Measurements from ENCODE around the gene RIN2. TPM values are rescaled to one million over a fixed set of nuclear protein-coding genes. Genes with fewer than 3 reads are reported as not detected.
A peak's percentile ranks its signal among the peaks of the same experiment; 100 is the strongest.

The RIN2 gene
- total RNA-seq, 2 experiments from 2014 or later, result 0.17 to 0.33 TPM

DNA sequence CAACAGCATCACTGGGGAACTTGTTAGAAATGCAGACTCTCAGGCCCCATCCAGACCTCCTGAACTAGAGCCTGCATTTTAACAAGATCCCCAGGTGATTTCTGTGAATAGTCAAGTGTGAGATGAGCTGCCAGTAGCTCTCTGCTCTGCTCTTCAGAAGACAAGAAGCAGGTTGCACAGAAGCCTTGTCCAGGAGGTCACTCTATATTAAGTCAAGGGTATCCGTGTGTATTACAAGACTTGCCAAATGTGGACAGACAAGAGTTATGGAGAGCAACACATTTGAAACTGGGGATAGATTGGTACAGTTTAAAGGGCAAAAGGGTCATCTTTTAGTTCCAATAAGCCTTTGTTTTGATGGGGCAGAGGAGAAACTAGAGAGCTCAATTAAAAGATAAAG is 23.2 kb upstream of the RIN2 start:
- DNase-seq (no peak), ATAC-seq (ENCODE audit: poor library complexity) (no peak)
- intact Hi-C loops (cut with DNase I, micrococcal nuclease), result no loop called here
- TF ChIP-seq CTCF (IDR thresholded peaks at IDR 0.05), result no peak
- H3K27ac Mint-ChIP-seq, result no peak overlapping the region
- no peaks in the 10 kb centered on the region for H3K36me3 Mint-ChIP-seq (ENCODE audit: low read depth)
- H3K27ac ChIP-seq (ENCODE audit: low read depth in 1 of 2, low read length in 2 of 2), result no peak overlapping the region
- POLR2A ChIA-PET, result no interaction called here
- H3K27me3 ChIP-seq (ENCODE audit: control insufficient read depth in 1 of 2, insufficient read depth in 2 of 2, low read length in 2 of 2), result peaks cover 0 to 4% of the 10 kb centered on the region in 2 experiments
- H3K9me3 ChIP-seq (ENCODE audit: control insufficient read depth in 1 of 2, insufficient read depth in 1 of 2, low read length in 2 of 2), result no peaks in the 10 kb centered on the region
- H3K9me3 Mint-ChIP-seq, result no peaks in the 10 kb centered on the region
- H3K4me3 Mint-ChIP-seq, result no peak overlapping the region
- H3K27me3 Mint-ChIP-seq, result no peaks in the 10 kb centered on the region
- no peaks in the 10 kb centered on the region for H3K4me1 Mint-ChIP-seq (ENCODE audit: low read depth)
- no peaks in the 10 kb centered on the region for H3K4me1 ChIP-seq (ENCODE audit: insufficient read depth, low read length)
- H3K36me3 ChIP-seq (ENCODE audit: insufficient read depth, low read length), result no peaks in the 10 kb centered on the region
- no peak overlapping the region for H3K4me3 ChIP-seq (ENCODE audit: low read length)
- CTCF ChIA-PET, result no interaction called here

DNA sequence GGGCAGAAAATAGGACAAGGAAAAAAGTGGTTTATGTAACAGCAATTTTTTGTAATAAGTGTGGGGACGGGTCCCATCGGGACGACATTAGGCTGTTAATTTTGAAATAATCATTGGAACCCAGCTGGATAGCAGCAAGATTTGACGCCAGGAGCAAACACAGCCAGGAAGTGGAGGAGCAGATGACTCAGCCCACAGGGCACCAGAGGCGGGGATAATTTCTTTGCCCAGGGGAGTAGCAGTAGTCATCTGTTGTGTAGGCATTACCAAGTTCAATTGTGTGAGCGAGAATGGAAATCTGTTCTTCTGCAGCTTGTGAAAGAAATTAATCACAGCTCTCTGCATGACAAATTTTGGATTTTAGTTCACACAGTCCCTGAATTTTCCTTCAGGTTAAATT is 22.6 kb upstream of the RIN2 start:
- ATAC-seq (ENCODE audit: poor library complexity), result no peak
- POLR2A ChIA-PET, result no interaction called here
- H3K27me3 ChIP-seq (ENCODE audit: control insufficient read depth in 1 of 2, insufficient read depth in 2 of 2, low read length in 2 of 2), result peaks cover 0 to 4% of the 10 kb centered on the region in 2 experiments
- no peak overlapping the region for H3K27ac Mint-ChIP-seq
- CTCF ChIA-PET, result no interaction called here
- H3K27me3 Mint-ChIP-seq, result no peaks in the 10 kb centered on the region
- H3K4me1 ChIP-seq (ENCODE audit: insufficient read depth, low read length), result no peaks in the 10 kb centered on the region
- no peaks in the 10 kb centered on the region for H3K36me3 ChIP-seq (ENCODE audit: insufficient read depth, low read length)
- H3K9me3 ChIP-seq (ENCODE audit: control insufficient read depth in 1 of 2, insufficient read depth in 1 of 2, low read length in 2 of 2), result no peaks in the 10 kb centered on the region
- H3K4me3 ChIP-seq (ENCODE audit: low read length), result no peak overlapping the region
- no peak overlapping the region for H3K27ac ChIP-seq (ENCODE audit: low read depth in 1 of 2, low read length in 2 of 2)
- intact Hi-C loops (cut with DNase I, micrococcal nuclease), result no loop called here
- peak in 2 of 14 experiments; percentile 51 to 65 for DNase-seq
- no peak for TF ChIP-seq CTCF (IDR thresholded peaks at IDR 0.05)
- H3K4me3 Mint-ChIP-seq, result no peak overlapping the region
- H3K9me3 Mint-ChIP-seq, result no peaks in the 10 kb centered on the region
- no peaks in the 10 kb centered on the region for H3K36me3 Mint-ChIP-seq (ENCODE audit: low read depth)
- H3K4me1 Mint-ChIP-seq (ENCODE audit: low read depth), result no peaks in the 10 kb centered on the region

DNA sequence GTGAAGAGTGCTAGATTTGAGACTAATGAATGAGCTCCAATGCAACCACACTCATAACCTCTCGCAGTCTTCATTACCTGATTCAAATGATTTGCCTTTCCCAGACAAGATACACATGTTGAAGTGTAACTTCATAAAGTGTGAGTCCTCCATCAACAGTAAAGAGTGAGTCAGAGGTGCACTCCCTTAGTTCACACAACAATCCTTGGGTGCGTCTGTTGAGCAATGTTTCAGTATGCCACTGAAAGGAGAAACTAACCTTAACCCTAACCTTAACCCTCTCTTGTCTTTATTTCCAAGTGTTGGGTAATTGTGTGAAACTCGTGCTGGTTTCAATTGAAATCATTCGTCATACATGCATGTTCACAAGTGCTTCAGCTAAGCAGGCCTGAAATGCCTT is 21.0 kb upstream of the RIN2 start:
- Mint-ChIP-seq H3K27ac (no peak overlapping the region), H3K4me1 (ENCODE audit: low read depth) (no peaks in the 10 kb centered on the region), H3K36me3 (ENCODE audit: low read depth) (no peaks in the 10 kb centered on the region), H3K4me3 (no peak overlapping the region), H3K9me3 (no peaks in the 10 kb centered on the region), H3K27me3 (peaks cover 10% of the 10 kb centered on the region)
- ChIA-PET POLR2A (no interaction called here), CTCF (no interaction called here)
- Histone ChIP-seq H3K27ac (ENCODE audit: low read depth in 1 of 2, low read length in 2 of 2) (no peak overlapping the region), H3K27me3 (ENCODE audit: control insufficient read depth in 1 of 2, insufficient read depth in 2 of 2, low read length in 2 of 2) (peaks cover 0 to 2% of the 10 kb centered on the region in 2 experiments), H3K4me1 (ENCODE audit: insufficient read depth, low read length) (no peaks in the 10 kb centered on the region), H3K9me3 (ENCODE audit: control insufficient read depth in 1 of 2, insufficient read depth in 1 of 2, low read length in 2 of 2) (no peaks in the 10 kb centered on the region), H3K4me3 (ENCODE audit: low read length) (no peak overlapping the region), H3K36me3 (ENCODE audit: insufficient read depth, low read length) (no peaks in the 10 kb centered on the region)
- ATAC-seq (ENCODE audit: poor library complexity) (no peak), DNase-seq (peak in 3 of 14 experiments; percentile 21 to 69 (median 60))
- intact Hi-C loops (cut with DNase I, micrococcal nuclease), result no loop called here
- no peak for TF ChIP-seq CTCF (IDR thresholded peaks at IDR 0.05)

All from CD4-positive, alpha-beta T cell (primary cell).